Pancreas (tissue), 10 donors: ENCODE measurements around the gene GPX3. TPM values are rescaled to one million over a fixed set of nuclear protein-coding genes. Genes with fewer than 3 reads are reported as not detected.

Source experiments
- ATAC-seq, 4 donors: fragments of 200-7000 bp; cut with Tn5 transposase; one replicate each; pipeline versions ENCODE4 v1.8.0 to v1.9.1; 2020; ENCODE audit warnings: mild to moderate bottlenecking in 4 of 4, moderate library complexity in 4 of 4
- DNase-seq, 6 donors: peaks; one replicate each; pipeline ENCODE4 v3.0.0-alpha.2; 2020
- FAIRE-seq: peaks from 2 replicates; lab custom pipeline; 2012; peaks lifted over from hg19 to GRCh38; lab: Jason Lieb, UNC
- H3K27ac ChIP-seq, 4 donors: fragments of 200-600 bp; sonication (generic); 1 replicate in 3 of 4; 2 replicates in 1 of 4; pipeline versions ENCODE4 v1.5.0 to v1.8.0; 2020
- H3K27me3 ChIP-seq, 4 donors: fragments of 200-600 bp; one replicate each; pipeline ENCODE4 v1.8.0; 2021
- H3K36me3 ChIP-seq, 3 donors: fragments of 200-600 bp; sonication (generic) in 1 of 3; one replicate each; pipeline versions ENCODE4 v1.5.0 to v1.8.0; 2020 to 2021
- H3K4me1 ChIP-seq, 3 donors: fragments of 200-600 bp; one replicate each; pipeline ENCODE4 v1.8.0; 2021
- H3K4me3 ChIP-seq, 4 donors: fragments of 200-600 bp; sonication (generic) in 2 of 4; one replicate each; pipeline versions ENCODE4 v1.5.0 to v1.8.0; 2020 to 2021
- H3K9me3 ChIP-seq, 4 donors: fragments of 200-600 bp; one replicate each; pipeline ENCODE4 v1.8.0; 2021
- CTCF ChIP-seq, 4 donors: fragments of 200-600 bp; sonication (generic) in 3 of 4; IDR thresholded peaks; one replicate each; pipeline versions ENCODE4 v1.5.0 to v1.8.0; 2021; ENCODE audit warnings: antibody characterized with exemption in 4 of 4
- WGBS, 2 donors: extraction: QIAGEN DNeasy Blood & Tissue Kit; methylation state at CpG; one replicate each; pipeline ENCODE4 v1.1.7; 2013; 5-methylcytosine and 5-hydroxymethylcytosine counted together
- intact Hi-C, 3 donors: fragments of 100-400 bp; cut with DNase I; formaldehyde crosslinking; loops; one replicate each; pipeline versions ENCODE4 v1.11.1 to v1.14.2; 2022
- polyA plus RNA-seq, 2 donors: library from polyadenylated mRNA; stranded (reverse); fragments of 200-250 nt; gene quantifications; one replicate each; pipeline ENCODE4 v1.2.3, GENCODE V29; 2013
- total RNA-seq, 6 donors: library from RNA; stranded (reverse); fragmentation: NEBNext Ultra II Directional in 4 of 6; extraction: Animal tissue kit (Norgen Biotek cat#: 25700) in 4 of 6; gene quantifications; one replicate each; pipeline versions ENCODE4 v1.2.1 to v1.2.4, GENCODE V29; 2021 to 2023
- donor health status: healthy with polysubstance abuse.
- donor health status: DM: no; HTN: no; CAD: no; lungs with moderate emphysema.
- donor health status: DM: no; HTN: no; CAD: no.
- donor health status: control.
- donor health status: control.
- donor health status: Bipolar disorder and iron deficiency.
- donor health status: DM: yes; HTN: yes; CAD: no.
- donor health status: DM: no; HTN: no; CAD: no.
- donor health status: DM: no; HTN: no; CAD: no.
- donor health status: DM: yes; HTN: yes; CAD: no.

The GPX3 gene
- total and polyA plus RNA-seq, 8 donors = 26.3 to 298 (median 61.6) TPM

- Histone ChIP-seq H3K9me3 (no peaks in the 10 kb centered on the region), H3K4me3 (no peak overlapping the region), H3K27ac (no peak overlapping the region), H3K4me1 (no peaks in the 10 kb centered on the region), H3K36me3 (peaks cover 10 to 87% (median 37%) of the 10 kb centered on the region in 3 donors), H3K27me3 (no peaks in the 10 kb centered on the region)
- no peak for TF ChIP-seq CTCF (IDR thresholded peaks at IDR 0.05)
- ATAC-seq (no peak), DNase-seq (no peak), FAIRE-seq (no peak)
- intact Hi-C loops = no loop called here
- WGBS, 2 donors = 96% methylated on average over 14 of the region's 14 CpGs
Measured at GRCh38 chr5:151033217-151033934, 13.0 kb downstream of the GPX3 start.

- H3K27ac ChIP-seq = no peak overlapping the region
- DNase-seq = no peak
- WGBS, 2 donors = 93 to 95% methylated on average over 19 of the region's 19 CpGs
Measured at GRCh38 chr5:151034422-151035379, 14.3 kb downstream of the GPX3 start.

GRCh38 chr5:151036556-151036955 is 16.2 kb downstream of the GPX3 start:
- TF ChIP-seq CTCF (IDR thresholded peaks at IDR 0.05) = no peak
- no peaks in the 10 kb centered on the region for H3K9me3 ChIP-seq
- ATAC-seq = no peak
- no peak overlapping the region for H3K4me3 ChIP-seq
- no peak overlapping the region for H3K27ac ChIP-seq
- H3K27me3 ChIP-seq = no peaks in the 10 kb centered on the region
- peaks cover 14 to 89% (median 34%) of the 10 kb centered on the region in 3 donors for H3K36me3 ChIP-seq
- 73 to 79% methylated on average over 6 of the region's 6 CpGs for WGBS, 2 donors
- no peak for FAIRE-seq
- intact Hi-C loops = no loop called here
- H3K4me1 ChIP-seq = peaks cover 0 to 2% (median 0%) of the 10 kb centered on the region in 3 donors
- DNase-seq = no peak

More at GRCh38 chr5:151034422-151035379, 14.3 kb downstream of the GPX3 start:
- TF ChIP-seq CTCF (IDR thresholded peaks at IDR 0.05) = no peak
- peaks cover 0 to 2% (median 0%) of the 10 kb centered on the region in 3 donors for H3K4me1 ChIP-seq
- no peak overlapping the region for H3K4me3 ChIP-seq
- ATAC-seq (no peak), FAIRE-seq (no peak)
- H3K36me3 ChIP-seq = peaks cover 14 to 89% (median 43%) of the 10 kb centered on the region in 3 donors
- H3K27me3 ChIP-seq = no peaks in the 10 kb centered on the region
- intact Hi-C loops = no loop called here
- H3K9me3 ChIP-seq = no peaks in the 10 kb centered on the region

- peak in 3 of 4 donors; percentile 19 to 36 (median 33) for ATAC-seq
- intact Hi-C loops = no loop called here
- no peak for DNase-seq
- Histone ChIP-seq H3K27me3 (no peaks in the 10 kb centered on the region), H3K27ac (no peak overlapping the region), H3K4me1 (peaks cover 0 to 2% (median 0%) of the 10 kb centered on the region in 3 donors), H3K9me3 (no peaks in the 10 kb centered on the region), H3K36me3 (peaks cover 14 to 89% (median 44%) of the 10 kb centered on the region in 3 donors), H3K4me3 (no peak overlapping the region)
- 66 to 69% methylated on average over 12 of the region's 12 CpGs for WGBS, 2 donors
- no peak for FAIRE-seq
- no peak for TF ChIP-seq CTCF (IDR thresholded peaks at IDR 0.05)
Measured at GRCh38 chr5:151037561-151038411, 17.4 kb downstream of the GPX3 start.
